HepG2 (cell line): ENCODE data around the gene EFNA4. TPM values are rescaled to one million over a fixed set of nuclear protein-coding genes. Genes with fewer than 3 reads are reported as not detected.

Source experiments
- ATAC-seq: fragments of 200-7000 bp; cut with Tn5 transposase; 3 replicates; pipeline ENCODE4 v1.9.1; 2020; ENCODE audit warnings: mild to moderate bottlenecking, moderate library complexity
- BruUV-seq: library from RNA; stranded (reverse); fragments of 400-500 nt; replicated peaks from 2 replicates; lab custom pipeline; 2021; lab: Mats Ljungman, UMichigan
- CTCF ChIA-PET: fragments of 300-600 bp; formaldehyde crosslinking; extraction: SDS; loops from one replicate; lab custom pipeline; 2021; ENCODE audit warnings: low total read pairs, inconsistent platforms, low intra/inter-chr PET ratio; lab: Yijun Ruan, JAX
- POLR2A ChIA-PET: fragments of 350-600 bp; sonication (Branson Sonifier 250); formaldehyde crosslinking; loops from one replicate; lab custom pipeline; 2020; ENCODE audit warnings: antibody characterized with exemption, inconsistent platforms; lab: Yijun Ruan, JAX
- DNase-seq: peaks from one replicate; pipeline ENCODE4 v3.0.0-alpha.2; 2015; ENCODE audit warnings: low spot score
- FAIRE-seq: peaks from 3 replicates; lab custom pipeline; 2011; peaks lifted over from hg19 to GRCh38; lab: Jason Lieb, UNC
- H2AFZ ChIP-seq: one replicate; pipeline ENCODE4 v1.6.1; 2011; ENCODE audit warnings: low read length, inconsistent platforms
- H3K27ac ChIP-seq: fragments of 300-600 bp; 3 replicates; pipeline ENCODE4 v1.8.0; 2011; ENCODE audit warnings: mixed run types, mild to moderate bottlenecking, mixed read lengths, low read length, inconsistent platforms; ENCODE audit not compliant: insufficient read depth; ENCODE audit errors: extremely low read length
- H3K27me3 ChIP-seq, 2 experiments: fragments of 200-600 bp in 1 of 2; 2 replicates in 1 of 2; 3 replicates in 1 of 2; pipeline versions ENCODE4 v1.6.0 to v1.8.0; 2011; ENCODE audit warnings: low read length in 2 of 2, mild to moderate bottlenecking in 2 of 2, moderate library complexity in 2 of 2, inconsistent platforms in 1 of 2; ENCODE audit not compliant: insufficient read depth in 2 of 2, control insufficient read depth in 1 of 2
- H3K36me3 ChIP-seq, 2 experiments: fragments of 200-600 bp in 1 of 2; replicated peaks in 1 of 2; 2 replicates in 1 of 2; 3 replicates in 1 of 2; pipeline versions ENCODE4 v1.5.1 to v1.8.0; 2011; ENCODE audit warnings: low read length in 2 of 2, inconsistent platforms in 1 of 2; ENCODE audit not compliant: insufficient read depth in 2 of 2, control insufficient read depth in 1 of 2
- H3K4me1 ChIP-seq: 2 replicates; pipeline ENCODE4 v1.5.1; 2012; ENCODE audit warnings: low read length, inconsistent platforms; ENCODE audit not compliant: insufficient read depth
- H3K4me2 ChIP-seq: 2 replicates; pipeline ENCODE4 v1.6.0; 2011; ENCODE audit warnings: low read depth, low read length, inconsistent platforms
- H3K4me3 ChIP-seq, 3 experiments: fragments of 200-600 bp in 1 of 3; sonication (generic), shearing (Covaris generic) in 1 of 3; replicated peaks in 1 of 3; 2 replicates each; pipeline ENCODE4 v1.5.1; 2011 to 2016; ENCODE audit warnings: low read length in 3 of 3, inconsistent platforms in 2 of 3, low read depth in 2 of 3, mild to moderate bottlenecking in 2 of 3, control low read depth in 1 of 3, mixed read lengths in 1 of 3; ENCODE audit not compliant: insufficient read depth in 1 of 3
- H3K79me2 ChIP-seq: one replicate; pipeline ENCODE4 v1.6.1; 2011; ENCODE audit warnings: low read length, inconsistent platforms; ENCODE audit not compliant: insufficient read depth
- H3K9ac ChIP-seq: 2 replicates; pipeline ENCODE4 v1.6.0; 2011; ENCODE audit warnings: mild to moderate bottlenecking, low read depth, low read length, inconsistent platforms; ENCODE audit not compliant: insufficient read depth
- H3K9me3 ChIP-seq: 2 replicates; pipeline ENCODE4 v1.5.1; 2012; ENCODE audit warnings: mild to moderate bottlenecking, low read length
- H4K20me1 ChIP-seq: 2 replicates; pipeline ENCODE4 v1.6.0; 2011; ENCODE audit warnings: inconsistent platforms, mild to moderate bottlenecking, low read length, moderate library complexity; ENCODE audit not compliant: insufficient read depth
- CEBPB ChIP-seq: IDR thresholded peaks from 2 replicates; pipeline ENCODE4 v1.6.1; 2011; ENCODE audit warnings: low read depth, low read length, improper control_type of control experiment, borderline replicate concordance
- HMG20A ChIP-seq: IDR thresholded peaks from 2 replicates; pipeline ENCODE4 v1.6.1; 2016; ENCODE audit warnings: borderline replicate concordance
- HOXA5 ChIP-seq: sonication (generic); formaldehyde crosslinking; IDR thresholded peaks from 2 replicates; pipeline ENCODE4 v1.4.0; 2020; ENCODE audit warnings: missing genetic modification reagents
- KMT2A ChIP-seq: sonication (generic); formaldehyde crosslinking; IDR thresholded peaks from 2 replicates; pipeline ENCODE4 v1.4.0; 2020; ENCODE audit warnings: missing genetic modification reagents
- RAD21 ChIP-seq: fragments of 450-650 bp; formaldehyde crosslinking; IDR thresholded peaks from 2 replicates; pipeline ENCODE4 v1.5.0; 2020; ENCODE audit warnings: mild to moderate bottlenecking
- ZEB1 ChIP-seq: IDR thresholded peaks from 2 replicates; pipeline ENCODE4 v1.6.1; 2012; ENCODE audit warnings: mild to moderate bottlenecking, low read depth, inconsistent platforms; ENCODE audit not compliant: insufficient replicate concordance
- ZNF24 ChIP-seq: fragments of 450-650 bp; IDR thresholded peaks from 2 replicates; pipeline ENCODE4 v1.6.1; 2017; ENCODE audit warnings: antibody characterized with exemption, mild to moderate bottlenecking
- ZNF253 ChIP-seq: sonication (generic); formaldehyde crosslinking; IDR thresholded peaks from 2 replicates; pipeline ENCODE4 v1.8.0; 2022; ENCODE audit warnings: mild to moderate bottlenecking, missing genetic modification reagents, borderline replicate concordance
- ZNF33A ChIP-seq: sonication (generic); formaldehyde crosslinking; IDR thresholded peaks from 2 replicates; pipeline ENCODE4 v1.5.1; 2020; ENCODE audit warnings: missing genetic modification reagents, mild to moderate bottlenecking, moderate library complexity, borderline replicate concordance
- ZSCAN29 ChIP-seq: sonication (generic); formaldehyde crosslinking; conservative IDR thresholded peaks from 2 replicates; pipeline ENCODE4 v1.4.0; 2020; ENCODE audit warnings: mild to moderate bottlenecking, missing genetic modification reagents
- ZSCAN31 ChIP-seq: sonication (generic); formaldehyde crosslinking; IDR thresholded peaks from 2 replicates; pipeline ENCODE4 v1.5.0; 2020; ENCODE audit warnings: low read depth, mild to moderate bottlenecking, missing genetic modification reagents
- WGBS: methylation state at CpG from one replicate; pipeline ENCODE4 v1.1.6; 2017; ENCODE audit warnings: low lambda C conversion rate; 5-methylcytosine and 5-hydroxymethylcytosine counted together
- in situ Hi-C: cut with HindIII; loops from 2 replicates; pipeline ENCODE4 v1.10.0; 2017; ENCODE audit warnings: low pct_unique_long_range_greater_than_20kb; ENCODE audit not compliant: extremely low pct_ligation_motif_present
- intact Hi-C: fragments of 100-400 bp; cut with micrococcal nuclease; formaldehyde crosslinking; loops from one replicate; pipeline ENCODE4 v1.10.0; 2022; ENCODE audit not compliant: unreplicated experiment
- polyA plus RNA-seq, 8 experiments: library from polyadenylated mRNA; depleted of rRNA in 3 of 8; stranded (reverse) in 7 of 8; unstranded in 1 of 8; fragments of >200 nt; fragmentation: Illumina TruSeq in 4 of 8; extraction: Trizol in 4 of 8; gene quantifications; 2 replicates each; pipeline versions ENCODE4 v1.2.1 to v1.2.3, GENCODE V29; 2011 to 2016; ENCODE audit warnings: low read depth in 4 of 8, missing spikeins in 1 of 8, mixed read lengths in 1 of 8; ENCODE audit not compliant: insufficient read depth in 1 of 8
- total RNA-seq, 5 experiments: library from RNA; depleted of rRNA; stranded (reverse); fragments of >200 nt; fragmentation: Illumina TruSeq; extraction: Trizol; gene quantifications; 2 replicates each; pipeline ENCODE4 v1.2.3, GENCODE V29; 2016; ENCODE audit warnings: low read depth in 1 of 5
- TF ChIP-seq, protein P1 (sequence below): sonication (generic); formaldehyde crosslinking; IDR thresholded peaks from 2 replicates; pipeline ENCODE4 v1.4.0; 2020; ENCODE audit warnings: missing genetic modification reagents
- TF ChIP-seq, protein P2 (sequence below), 2 experiments: sonication (generic) in 1 of 2; formaldehyde crosslinking in 1 of 2; IDR thresholded peaks; 2 replicates each; pipeline versions ENCODE4 v1.5.1 to v1.6.1; 2011 to 2020; ENCODE audit warnings: borderline replicate concordance in 1 of 2, low read depth in 1 of 2, low read length in 1 of 2, mild to moderate bottlenecking in 1 of 2, missing genetic modification reagents in 1 of 2, moderate library complexity in 1 of 2
- TF ChIP-seq, protein P3 (sequence below): sonication (generic); formaldehyde crosslinking; IDR thresholded peaks from 2 replicates; pipeline ENCODE4 v1.4.0; 2020; ENCODE audit warnings: missing genetic modification reagents
- TF ChIP-seq, protein P4 (sequence below): sonication (generic); formaldehyde crosslinking; conservative IDR thresholded peaks from 2 replicates; pipeline ENCODE4 v1.4.0; 2020; ENCODE audit warnings: missing genetic modification reagents

The EFNA4 gene
- total and polyA plus RNA-seq, 2 of the 13 experiments (the other 11 are each of a cell fraction or from before 2014, with no cell fraction given) = 12.0 to 17.2 TPM

DNA sequence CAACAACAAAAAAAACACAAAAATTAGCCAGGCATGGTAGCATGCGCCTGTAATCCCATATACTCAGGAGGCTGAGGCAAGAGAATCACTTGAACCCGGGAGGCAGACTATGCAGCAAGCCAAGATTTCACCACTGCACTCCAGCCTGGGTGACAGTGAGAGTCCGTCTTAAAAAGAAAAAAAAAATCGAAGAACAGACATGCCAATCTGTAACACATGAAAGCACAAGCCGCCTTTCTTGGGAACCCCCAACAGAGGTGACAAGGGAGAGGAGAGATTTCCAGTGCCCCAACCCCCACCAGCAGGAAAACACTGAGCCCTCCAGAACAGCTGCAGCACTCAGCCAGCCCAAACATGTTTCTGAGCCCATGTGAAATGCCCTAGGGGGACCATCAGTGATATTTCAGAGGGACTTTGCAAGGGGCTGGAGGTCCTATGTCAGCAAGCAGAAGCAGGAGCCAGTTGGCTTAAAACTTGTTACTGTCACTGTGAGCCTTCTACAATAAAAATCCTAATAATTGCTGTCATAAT is 50.0 kb downstream of the EFNA4 start:
- no peak overlapping the region for H3K9ac ChIP-seq
- no peak for FAIRE-seq
- CTCF ChIA-PET = interaction anchor here (2.7 kb wide), 1 partner anchor 54 kb away, joined by 14 read pairs; no protein-coding TSS in a partner anchor
- H3K9me3 ChIP-seq = no peaks in the 10 kb centered on the region
- no peak overlapping the region for H3K4me2 ChIP-seq
- no peak overlapping the region for H3K4me3 ChIP-seq
- H3K79me2 ChIP-seq = no peaks in the 10 kb centered on the region
- no peak overlapping the region for H2AFZ ChIP-seq
- no peak for ATAC-seq
- no TSS peak for BruUV-seq
- intact Hi-C loops = loop anchor here (5.0 kb wide), 1 partner anchor 404 kb away; no protein-coding TSS in a partner anchor
- DNase-seq = no peak
- WGBS = 40% methylated on average over 5 of the region's 5 CpGs
- peaks cover 23% of the 10 kb centered on the region for H3K4me1 ChIP-seq
- peaks cover 0 to 7% of the 10 kb centered on the region in 2 experiments; a peak in 1 of 5 replicates for H3K27me3 ChIP-seq
- H3K27ac ChIP-seq = no peak overlapping the region
- POLR2A ChIA-PET = interaction anchor here (3.4 kb wide), 1 partner anchor 12 kb away, joined by 18 read pairs; no protein-coding TSS in a partner anchor
- H3K36me3 ChIP-seq = no peaks in the 10 kb centered on the region
- H4K20me1 ChIP-seq = no peaks in the 10 kb centered on the region
- in situ Hi-C loops = no loop called here
- TF ChIP-seq HOXA5 (CRISPR knock-in tag) (no peak), RAD21 (CRISPR knock-in tag) (no peak), HMG20A (CRISPR knock-in tag) (no peak), ZNF24 (no peak), ZSCAN31 (CRISPR knock-in tag) (no peak), ZNF33A (CRISPR knock-in tag) (no peak), KMT2A (CRISPR knock-in tag) (no peak), CEBPB (no peak), ZNF253 (CRISPR knock-in tag) (no peak), ZEB1 (no peak), ZSCAN29 (CRISPR knock-in tag) (no peak)
- TF ChIP-seq, protein P1, sequence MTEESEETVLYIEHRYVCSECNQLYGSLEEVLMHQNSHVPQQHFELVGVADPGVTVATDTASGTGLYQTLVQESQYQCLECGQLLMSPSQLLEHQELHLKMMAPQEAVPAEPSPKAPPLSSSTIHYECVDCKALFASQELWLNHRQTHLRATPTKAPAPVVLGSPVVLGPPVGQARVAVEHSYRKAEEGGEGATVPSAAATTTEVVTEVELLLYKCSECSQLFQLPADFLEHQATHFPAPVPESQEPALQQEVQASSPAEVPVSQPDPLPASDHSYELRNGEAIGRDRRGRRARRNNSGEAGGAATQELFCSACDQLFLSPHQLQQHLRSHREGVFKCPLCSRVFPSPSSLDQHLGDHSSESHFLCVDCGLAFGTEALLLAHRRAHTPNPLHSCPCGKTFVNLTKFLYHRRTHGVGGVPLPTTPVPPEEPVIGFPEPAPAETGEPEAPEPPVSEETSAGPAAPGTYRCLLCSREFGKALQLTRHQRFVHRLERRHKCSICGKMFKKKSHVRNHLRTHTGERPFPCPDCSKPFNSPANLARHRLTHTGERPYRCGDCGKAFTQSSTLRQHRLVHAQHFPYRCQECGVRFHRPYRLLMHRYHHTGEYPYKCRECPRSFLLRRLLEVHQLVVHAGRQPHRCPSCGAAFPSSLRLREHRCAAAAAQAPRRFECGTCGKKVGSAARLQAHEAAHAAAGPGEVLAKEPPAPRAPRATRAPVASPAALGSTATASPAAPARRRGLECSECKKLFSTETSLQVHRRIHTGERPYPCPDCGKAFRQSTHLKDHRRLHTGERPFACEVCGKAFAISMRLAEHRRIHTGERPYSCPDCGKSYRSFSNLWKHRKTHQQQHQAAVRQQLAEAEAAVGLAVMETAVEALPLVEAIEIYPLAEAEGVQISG (CRISPR knock-in tag) = no peak
- TF ChIP-seq, protein P2, sequence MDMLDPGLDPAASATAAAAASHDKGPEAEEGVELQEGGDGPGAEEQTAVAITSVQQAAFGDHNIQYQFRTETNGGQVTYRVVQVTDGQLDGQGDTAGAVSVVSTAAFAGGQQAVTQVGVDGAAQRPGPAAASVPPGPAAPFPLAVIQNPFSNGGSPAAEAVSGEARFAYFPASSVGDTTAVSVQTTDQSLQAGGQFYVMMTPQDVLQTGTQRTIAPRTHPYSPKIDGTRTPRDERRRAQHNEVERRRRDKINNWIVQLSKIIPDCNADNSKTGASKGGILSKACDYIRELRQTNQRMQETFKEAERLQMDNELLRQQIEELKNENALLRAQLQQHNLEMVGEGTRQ (IDR thresholded peaks at IDR 0.05; ENCODE audit: low read depth, low read length) = no peak
- TF ChIP-seq, protein P2 (CRISPR knock-in tag; IDR thresholded peaks at IDR 0.05; ENCODE audit: borderline replicate concordance) = no peak
- TF ChIP-seq, protein P3, sequence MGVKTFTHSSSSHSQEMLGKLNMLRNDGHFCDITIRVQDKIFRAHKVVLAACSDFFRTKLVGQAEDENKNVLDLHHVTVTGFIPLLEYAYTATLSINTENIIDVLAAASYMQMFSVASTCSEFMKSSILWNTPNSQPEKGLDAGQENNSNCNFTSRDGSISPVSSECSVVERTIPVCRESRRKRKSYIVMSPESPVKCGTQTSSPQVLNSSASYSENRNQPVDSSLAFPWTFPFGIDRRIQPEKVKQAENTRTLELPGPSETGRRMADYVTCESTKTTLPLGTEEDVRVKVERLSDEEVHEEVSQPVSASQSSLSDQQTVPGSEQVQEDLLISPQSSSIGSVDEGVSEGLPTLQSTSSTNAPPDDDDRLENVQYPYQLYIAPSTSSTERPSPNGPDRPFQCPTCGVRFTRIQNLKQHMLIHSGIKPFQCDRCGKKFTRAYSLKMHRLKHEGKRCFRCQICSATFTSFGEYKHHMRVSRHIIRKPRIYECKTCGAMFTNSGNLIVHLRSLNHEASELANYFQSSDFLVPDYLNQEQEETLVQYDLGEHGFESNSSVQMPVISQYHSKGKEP (CRISPR knock-in tag) = no peak
- TF ChIP-seq, protein P4, sequence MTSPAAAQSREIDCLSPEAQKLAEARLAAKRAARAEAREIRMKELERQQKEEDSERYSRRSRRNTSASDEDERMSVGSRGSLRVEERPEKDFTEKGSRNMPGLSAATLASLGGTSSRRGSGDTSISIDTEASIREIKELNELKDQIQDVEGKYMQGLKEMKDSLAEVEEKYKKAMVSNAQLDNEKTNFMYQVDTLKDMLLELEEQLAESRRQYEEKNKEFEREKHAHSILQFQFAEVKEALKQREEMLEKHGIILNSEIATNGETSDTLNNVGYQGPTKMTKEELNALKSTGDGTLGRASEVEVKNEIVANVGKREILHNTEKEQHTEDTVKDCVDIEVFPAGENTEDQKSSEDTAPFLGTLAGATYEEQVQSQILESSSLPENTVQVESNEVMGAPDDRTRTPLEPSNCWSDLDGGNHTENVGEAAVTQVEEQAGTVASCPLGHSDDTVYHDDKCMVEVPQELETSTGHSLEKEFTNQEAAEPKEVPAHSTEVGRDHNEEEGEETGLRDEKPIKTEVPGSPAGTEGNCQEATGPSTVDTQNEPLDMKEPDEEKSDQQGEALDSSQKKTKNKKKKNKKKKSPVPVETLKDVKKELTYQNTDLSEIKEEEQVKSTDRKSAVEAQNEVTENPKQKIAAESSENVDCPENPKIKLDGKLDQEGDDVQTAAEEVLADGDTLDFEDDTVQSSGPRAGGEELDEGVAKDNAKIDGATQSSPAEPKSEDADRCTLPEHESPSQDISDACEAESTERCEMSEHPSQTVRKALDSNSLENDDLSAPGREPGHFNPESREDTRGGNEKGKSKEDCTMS (CRISPR knock-in tag) = no peak
